GM12873 (cell line): ENCODE data around the gene CBX7.

Source experiments
- CTCF ChIP-seq: IDR thresholded peaks from 2 replicates; pipeline ENCODE4 v1.5.1; 2012; ENCODE audit warnings: low read depth, mild to moderate bottlenecking, moderate library complexity, low read length, control low read depth; ENCODE audit not compliant: insufficient read depth; ENCODE audit errors: missing control alignments

Gene CBX7

GRCh38 chr22:39098026-39098425 lies 54.5 kb downstream of the CBX7 start:
- TF ChIP-seq CTCF = no peak

GRCh38 chr22:39097098-39098020 lies 55.1 kb downstream of the CBX7 start, which contains the start of gene APOBEC3H:
TSS of gene APOBEC3H (plus strand) at chr22:39097244. CDS start at chr22:39100279, 3,035 bp downstream.
- no peak for TF ChIP-seq CTCF

GRCh38 chr22:39095971-39096370 lies 56.5 kb downstream of the CBX7 start:
- no peak for TF ChIP-seq CTCF

GRCh38 chr22:39094717-39095389 lies 57.6 kb downstream of the CBX7 start:
- no peak for TF ChIP-seq CTCF

GRCh38 chr22:39092111-39092862 lies 60.2 kb downstream of the CBX7 start:
- no peak for TF ChIP-seq CTCF

GRCh38 chr22:39091126-39092081 lies 61.1 kb downstream of the CBX7 start:
- no peak for TF ChIP-seq CTCF
